Keratinocyte (primary cell): ENCODE results near the gene RAPGEF3. TPM values are rescaled to one million over a fixed set of nuclear protein-coding genes. Genes with fewer than 3 reads are reported as not detected.

ENCODE experiments used
- DNase-seq: peaks from one replicate; pipeline ENCODE4 v3.0.0-alpha.2; 2011; ENCODE audit warnings: low read depth, missing footprints, low spot score
- FAIRE-seq: peaks from 2 replicates; lab custom pipeline; 2011; peaks lifted over from hg19 to GRCh38; lab: Jason Lieb, UNC
- H2AFZ ChIP-seq: 2 replicates; pipeline ENCODE4 v1.6.0; 2012; ENCODE audit warnings: low read length, control low read depth, inconsistent platforms; ENCODE audit not compliant: control insufficient read depth
- H3K27ac ChIP-seq: 2 replicates; pipeline ENCODE4 v1.5.1; 2011; ENCODE audit warnings: low read length; ENCODE audit not compliant: control insufficient read depth, insufficient read depth
- H3K27me3 ChIP-seq: 3 replicates; pipeline ENCODE4 v1.6.0; 2011; ENCODE audit warnings: low read length; ENCODE audit not compliant: control insufficient read depth, insufficient read depth; ENCODE audit errors: extremely low read depth
- H3K36me3 ChIP-seq, 2 experiments: 2 replicates in 1 of 2; 3 replicates in 1 of 2; pipeline ENCODE4 v1.5.1; 2011; ENCODE audit warnings: low read length in 2 of 2, mild to moderate bottlenecking in 1 of 2; ENCODE audit not compliant: control insufficient read depth in 2 of 2, insufficient read depth in 2 of 2; ENCODE audit errors: extremely low read depth in 1 of 2
- H3K4me1 ChIP-seq: 3 replicates; pipeline ENCODE4 v1.5.1; 2011; ENCODE audit warnings: low read length; ENCODE audit not compliant: control insufficient read depth, insufficient read depth; ENCODE audit errors: extremely low read depth
- H3K4me2 ChIP-seq: 3 replicates; pipeline ENCODE4 v1.6.0; 2011; ENCODE audit warnings: low read depth, low read length; ENCODE audit not compliant: control insufficient read depth, insufficient read depth; ENCODE audit errors: extremely low read depth
- H3K4me3 ChIP-seq, 3 experiments: fragments of 200-600 bp in 1 of 3; sonication (generic) in 1 of 3; 2 replicates in 2 of 3; 3 replicates in 1 of 3; pipeline ENCODE4 v1.5.1; 2011 to 2016; ENCODE audit warnings: low read length in 3 of 3, mild to moderate bottlenecking in 3 of 3, control low read depth in 2 of 3, inconsistent platforms in 1 of 3, low read depth in 1 of 3, mixed read lengths in 1 of 3, mixed run types in 1 of 3, moderate library complexity in 1 of 3; ENCODE audit not compliant: control insufficient read depth in 2 of 3, insufficient read depth in 2 of 3; ENCODE audit errors: extremely low read depth in 1 of 3
- H3K79me2 ChIP-seq: 2 replicates; pipeline ENCODE4 v1.6.0; 2012; ENCODE audit warnings: low read length; ENCODE audit not compliant: control insufficient read depth, insufficient read depth
- H3K9ac ChIP-seq: 3 replicates; pipeline ENCODE4 v1.6.0; 2011; ENCODE audit warnings: low read length; ENCODE audit not compliant: control insufficient read depth, insufficient read depth; ENCODE audit errors: extremely low read depth
- H3K9me1 ChIP-seq: 3 replicates; pipeline ENCODE4 v1.6.0; 2011; ENCODE audit warnings: low read length; ENCODE audit not compliant: control insufficient read depth, insufficient read depth; ENCODE audit errors: extremely low read depth
- H3K9me3 ChIP-seq: 2 replicates; pipeline ENCODE4 v1.5.1; 2012; ENCODE audit warnings: low read depth, low read length; ENCODE audit not compliant: control insufficient read depth
- H4K20me1 ChIP-seq: 3 replicates; pipeline ENCODE4 v1.6.0; 2011; ENCODE audit warnings: low read length; ENCODE audit not compliant: control insufficient read depth, insufficient read depth; ENCODE audit errors: extremely low read depth
- EZH2 ChIP-seq: IDR thresholded peaks from one replicate; pipeline ENCODE4 v1.6.1; 2012; ENCODE audit warnings: inconsistent platforms, mild to moderate bottlenecking, low read length, moderate library complexity
- dilution Hi-C: fragments of 300-500 bp; cut with MboI; formaldehyde crosslinking; loops from one replicate; pipeline ENCODE4 v1.7.0; 2020; ENCODE audit warnings: low sequenced_read_pairs; ENCODE audit not compliant: extremely low pct_ligation_motif_present
- polyA plus RNA-seq, 5 experiments: library from polyadenylated mRNA; depleted of rRNA in 3 of 5; stranded (reverse) in 3 of 5; stranded (forward) in 1 of 5; unstranded in 1 of 5; fragments of >200 nt; gene quantifications; 1 replicate in 1 of 5; 2 replicates in 3 of 5; 3 replicates in 1 of 5; pipeline versions ENCODE4 v1.2.1 to v1.2.3, GENCODE V29; 2011 to 2012; ENCODE audit warnings: missing spikeins in 2 of 5, low read depth in 1 of 5, low replicate concordance in 1 of 5
- TF ChIP-seq, protein P1 (sequence below), 3 experiments: IDR thresholded peaks in 1 of 3; conservative IDR thresholded peaks in 1 of 3; optimal IDR thresholded peaks in 1 of 3; 2 replicates in 2 of 3; 3 replicates in 1 of 3; pipeline versions ENCODE3 to v1.5.1; 2011; ENCODE audit warnings: low read length in 3 of 3, mild to moderate bottlenecking in 3 of 3, moderate library complexity in 2 of 3, control low read depth in 1 of 3, inconsistent platforms in 1 of 3; ENCODE audit not compliant: insufficient read depth in 2 of 3; ENCODE audit errors: extremely low read depth in 1 of 3

Gene RAPGEF3
- polyA plus RNA-seq, 1 donor (not counting 4 experiments of a cell fraction or from before 2014, with no cell fraction given): 5.1 TPM

DNA sequence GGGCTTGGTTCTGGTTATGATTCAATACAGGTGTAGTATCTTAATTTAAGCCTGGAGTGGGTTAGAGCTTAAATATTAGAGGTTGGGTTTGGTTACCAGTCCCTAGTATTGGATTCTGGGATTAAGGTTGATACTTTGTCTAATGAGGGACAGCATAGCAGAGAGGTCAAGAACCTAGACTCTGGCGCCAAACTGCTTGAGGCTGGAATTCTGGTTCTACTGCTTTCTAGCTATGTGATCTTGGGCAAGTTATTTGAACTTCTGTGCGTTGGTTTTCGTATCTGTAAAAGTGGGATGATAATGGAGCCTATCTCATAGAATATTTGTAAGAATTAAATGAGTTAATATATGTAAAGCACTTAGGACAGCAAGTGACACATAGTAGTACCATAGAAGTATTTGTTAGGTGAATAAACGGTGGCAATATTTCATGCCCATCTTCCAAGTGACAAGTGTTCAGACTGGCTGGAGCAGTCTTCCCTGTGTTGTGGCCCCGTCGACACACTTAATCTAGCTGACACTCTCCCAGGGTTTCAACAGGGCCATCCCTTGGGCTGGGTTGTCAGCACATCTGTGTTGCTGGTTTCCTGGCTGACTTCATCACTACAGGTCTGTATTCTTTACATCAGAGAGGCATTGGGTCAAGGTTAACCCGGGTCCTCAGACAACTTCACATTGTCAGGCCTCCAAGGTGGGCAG, 36.4 kb downstream of the RAPGEF3 start:
- Histone ChIP-seq H3K27ac (no peak overlapping the region), H3K4me1 (peaks cover 19% of the 10 kb centered on the region), H4K20me1 (no peaks in the 10 kb centered on the region), H3K4me2 (no peak overlapping the region), H3K9me3 (no peaks in the 10 kb centered on the region), H3K27me3 (no peaks in the 10 kb centered on the region), H3K79me2 (no peaks in the 10 kb centered on the region), H3K36me3 (no peaks in the 10 kb centered on the region), H3K9me1 (no peaks in the 10 kb centered on the region), H3K4me3 (no peak overlapping the region), H2AFZ (no peak overlapping the region), H3K9ac (no peak overlapping the region)
- DNase-seq (no peak), FAIRE-seq (no peak)
- dilution Hi-C loops: no loop called here
- TF ChIP-seq, protein P1, sequence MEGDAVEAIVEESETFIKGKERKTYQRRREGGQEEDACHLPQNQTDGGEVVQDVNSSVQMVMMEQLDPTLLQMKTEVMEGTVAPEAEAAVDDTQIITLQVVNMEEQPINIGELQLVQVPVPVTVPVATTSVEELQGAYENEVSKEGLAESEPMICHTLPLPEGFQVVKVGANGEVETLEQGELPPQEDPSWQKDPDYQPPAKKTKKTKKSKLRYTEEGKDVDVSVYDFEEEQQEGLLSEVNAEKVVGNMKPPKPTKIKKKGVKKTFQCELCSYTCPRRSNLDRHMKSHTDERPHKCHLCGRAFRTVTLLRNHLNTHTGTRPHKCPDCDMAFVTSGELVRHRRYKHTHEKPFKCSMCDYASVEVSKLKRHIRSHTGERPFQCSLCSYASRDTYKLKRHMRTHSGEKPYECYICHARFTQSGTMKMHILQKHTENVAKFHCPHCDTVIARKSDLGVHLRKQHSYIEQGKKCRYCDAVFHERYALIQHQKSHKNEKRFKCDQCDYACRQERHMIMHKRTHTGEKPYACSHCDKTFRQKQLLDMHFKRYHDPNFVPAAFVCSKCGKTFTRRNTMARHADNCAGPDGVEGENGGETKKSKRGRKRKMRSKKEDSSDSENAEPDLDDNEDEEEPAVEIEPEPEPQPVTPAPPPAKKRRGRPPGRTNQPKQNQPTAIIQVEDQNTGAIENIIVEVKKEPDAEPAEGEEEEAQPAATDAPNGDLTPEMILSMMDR (optimal IDR thresholded peaks at IDR 0.05 in 1 of 3, IDR thresholded peaks at IDR 0.05 in 1 of 3, conservative IDR thresholded peaks at IDR 0.05 in 1 of 3; ENCODE audit: extremely low read depth in 1 of 3, insufficient read depth in 2 of 3, low read length in 3 of 3): no peak
- TF ChIP-seq EZH2: no peak

GRCh38 chr12:47721431-47721973, 37.2 kb downstream of the RAPGEF3 start:
- Histone ChIP-seq H3K27ac (no peak overlapping the region), H3K9me1 (no peaks in the 10 kb centered on the region), H3K36me3 (no peaks in the 10 kb centered on the region), H3K79me2 (no peaks in the 10 kb centered on the region), H3K27me3 (no peaks in the 10 kb centered on the region), H3K4me1 (peaks cover 20% of the 10 kb centered on the region), H4K20me1 (no peaks in the 10 kb centered on the region), H3K4me2 (no peak overlapping the region), H3K4me3 (no peak overlapping the region), H3K9me3 (no peaks in the 10 kb centered on the region), H3K9ac (no peak overlapping the region), H2AFZ (no peak overlapping the region)
- TF ChIP-seq EZH2: no peak
- TF ChIP-seq, protein P1 (optimal IDR thresholded peaks at IDR 0.05 in 1 of 3, IDR thresholded peaks at IDR 0.05 in 1 of 3, conservative IDR thresholded peaks at IDR 0.05 in 1 of 3; ENCODE audit: extremely low read depth in 1 of 3, insufficient read depth in 2 of 3, low read length in 3 of 3): no peak
- no peak for FAIRE-seq
- dilution Hi-C loops: no loop called here
- no peak for DNase-seq
